GM21619 (cell line): ENCODE data around the gene BANK1.
"Not testable (repeated sequence)": the region's sequence is repeated elsewhere in the genome, so short reads cannot be mapped to it uniquely, and the experiment has no call there.

ENCODE experiments used
- ATAC-seq: cut with Tn5 transposase; IDR thresholded peaks from one replicate; pipeline ENCODE4 v1.9.1; 2021; ENCODE audit not compliant: unreplicated experiment

Gene BANK1

DNA sequence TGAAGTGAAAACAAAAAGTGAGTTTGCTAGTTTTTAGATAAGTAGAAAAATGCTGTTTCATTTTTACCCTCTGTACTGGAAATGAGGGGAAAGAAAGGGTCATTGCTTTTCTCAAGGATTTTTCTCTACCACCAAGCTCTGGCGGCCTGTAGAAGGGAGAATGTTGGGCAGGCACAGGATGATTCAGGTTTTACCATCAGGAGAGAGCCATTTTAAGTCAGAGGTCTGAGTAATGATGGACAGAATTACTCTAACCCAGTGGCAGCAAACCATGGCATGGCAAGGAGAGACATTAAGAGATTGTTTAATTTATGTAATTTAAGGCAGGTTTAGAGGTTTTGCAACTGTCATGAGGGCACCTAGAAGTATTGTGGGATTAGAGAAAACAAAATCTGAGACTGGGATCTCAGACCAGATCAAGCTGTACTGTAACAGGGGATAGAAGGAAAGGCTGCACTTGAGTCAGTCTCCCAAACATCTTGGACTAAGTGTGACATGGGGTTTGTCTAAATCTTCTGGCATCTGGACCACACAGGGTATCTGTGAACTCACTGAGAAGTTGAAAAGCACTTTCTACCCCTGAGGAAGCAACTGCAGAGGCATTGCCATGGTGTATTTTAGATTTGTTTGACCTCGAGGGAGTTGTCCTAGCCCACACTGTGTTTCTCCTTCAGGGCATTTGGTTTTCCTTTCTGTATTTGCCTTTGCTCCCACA is 81.6 kb downstream of the BANK1 start:
- no peak for ATAC-seq

GRCh38 chr4:101885574-101885973 is 95.0 kb downstream of the BANK1 start:
- no peak for ATAC-seq

DNA sequence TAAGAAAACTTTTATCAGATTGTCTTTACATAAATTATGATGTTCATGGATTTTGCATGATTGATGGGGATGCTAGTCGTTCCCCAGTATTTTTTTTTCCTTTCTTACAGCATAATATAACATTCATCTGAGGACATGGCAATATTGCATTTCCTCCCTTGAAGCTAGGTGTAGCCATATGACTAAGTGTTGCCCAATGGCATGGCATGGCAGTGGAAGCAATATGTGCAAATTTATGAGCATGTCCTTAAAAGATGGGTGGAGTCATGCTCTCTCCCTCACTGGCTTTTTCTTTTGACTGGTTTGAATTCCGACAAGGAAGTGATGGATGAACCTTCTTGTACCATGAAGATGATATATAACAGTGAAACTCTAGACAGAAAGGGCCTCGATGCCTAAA is 96.3 kb downstream of the BANK1 start:
- no peak for ATAC-seq

GRCh38 chr4:101888472-101888871 is 97.9 kb downstream of the BANK1 start:
- no peak for ATAC-seq

DNA sequence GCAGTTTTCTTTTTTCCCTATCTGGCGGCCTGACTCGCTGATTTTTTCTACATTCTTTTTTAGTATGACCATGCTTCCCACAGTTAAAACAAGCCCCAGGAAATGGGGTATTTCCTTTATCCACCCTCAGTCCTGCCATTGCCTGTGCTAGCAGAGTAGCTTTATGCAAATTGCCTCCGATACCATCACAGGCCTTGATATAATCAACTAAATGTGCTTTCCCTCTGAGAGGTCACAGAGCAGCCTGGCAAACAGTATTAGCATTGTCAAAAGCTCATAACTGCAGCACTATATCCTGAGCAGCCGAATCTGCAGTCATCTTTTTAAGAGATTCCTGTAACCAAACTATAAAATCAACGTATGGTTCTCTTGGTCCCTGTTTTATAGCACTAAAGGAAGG is 115.0 kb downstream of the BANK1 start:
- ATAC-seq, result not testable (repeated sequence)

DNA sequence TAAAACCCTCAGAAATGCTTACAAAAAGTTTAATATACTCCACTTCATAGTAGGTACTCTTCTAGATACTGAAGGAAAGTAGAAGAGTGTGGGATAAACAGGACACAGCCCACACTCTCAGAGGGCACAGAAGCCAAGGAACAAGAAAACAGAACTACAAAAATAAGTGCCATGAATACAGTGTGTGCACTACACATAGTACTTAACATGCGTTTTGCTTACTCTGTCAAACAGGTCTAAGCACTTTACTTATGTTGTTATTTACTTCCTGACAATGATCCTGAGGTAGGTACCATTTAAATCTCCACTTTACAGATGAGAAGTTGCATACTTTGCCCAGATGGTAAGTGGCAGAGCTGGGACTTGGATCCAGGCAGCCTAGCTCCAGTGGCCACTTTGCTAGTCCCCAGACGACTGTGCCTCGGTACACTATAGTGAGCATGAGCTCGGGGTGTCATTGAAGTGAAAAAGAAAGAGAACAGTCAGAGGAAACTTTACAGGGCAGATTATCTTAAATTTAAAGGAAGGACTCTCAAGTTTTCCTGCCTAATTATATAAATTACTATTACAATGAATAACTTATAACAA is 120.3 kb downstream of the BANK1 start:
- ATAC-seq, result no peak

DNA sequence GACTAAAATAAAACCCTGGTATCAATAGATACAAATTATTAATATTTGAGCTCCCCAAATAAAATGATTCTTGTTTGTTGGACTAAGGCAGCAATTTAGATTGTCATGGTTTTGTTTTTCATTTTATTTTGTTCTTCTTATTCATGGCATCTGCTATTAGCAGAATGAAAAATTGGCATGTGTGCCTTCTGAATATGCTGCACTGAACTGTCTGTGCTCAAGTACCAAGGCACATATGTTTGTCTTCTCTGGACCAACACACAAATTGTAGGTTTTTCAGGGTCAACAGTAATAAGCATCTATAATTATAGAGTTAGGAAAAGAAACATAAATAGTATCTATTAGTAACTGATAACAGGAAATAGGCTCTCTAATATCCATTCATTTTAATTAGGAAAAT is 121.1 kb downstream of the BANK1 start:
- no peak for ATAC-seq

DNA sequence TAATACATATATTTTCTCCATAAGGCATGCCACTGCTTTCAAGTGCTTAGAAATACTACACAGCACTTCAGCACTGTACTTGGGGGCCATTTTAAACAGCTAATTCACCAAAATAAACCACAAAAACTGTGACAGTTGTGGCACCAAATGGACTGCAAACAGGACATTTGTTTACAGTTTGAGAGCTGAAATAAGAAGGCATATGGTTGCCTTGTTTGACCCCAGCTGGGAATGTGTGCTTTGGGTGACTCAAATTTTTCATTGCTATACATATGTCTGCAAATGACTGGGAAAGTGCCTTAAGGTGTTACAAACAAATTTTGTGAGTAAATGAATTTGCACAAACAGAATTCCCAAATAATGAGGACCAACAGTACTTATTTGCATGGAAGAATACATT is 124.2 kb downstream of the BANK1 start:
- no peak for ATAC-seq

DNA sequence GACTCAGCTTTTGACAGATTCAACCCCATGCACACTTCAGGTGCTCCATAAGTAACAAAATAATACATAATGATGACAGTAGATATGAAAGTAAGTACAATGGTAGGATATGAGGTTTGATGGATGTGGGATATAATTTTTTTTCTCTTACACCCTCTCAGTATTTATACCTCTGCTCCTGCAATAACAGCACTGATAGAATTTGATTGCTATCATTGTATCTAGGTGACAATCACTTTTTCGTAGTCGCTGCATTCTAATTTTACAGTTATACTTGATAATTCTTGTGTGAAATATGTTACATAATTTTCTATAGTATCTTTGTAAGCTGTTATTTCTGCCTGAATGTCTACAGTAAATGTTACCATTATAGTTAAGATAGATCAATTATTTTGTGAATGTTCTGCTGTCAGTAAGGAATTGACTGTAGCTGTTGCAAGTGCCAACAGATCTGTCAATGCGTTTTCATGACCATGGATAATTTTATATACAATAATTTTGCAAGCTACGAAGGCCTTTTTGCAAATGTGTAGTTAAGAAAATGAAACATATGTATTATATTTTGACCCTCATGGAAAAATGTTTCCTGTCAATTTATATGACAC is 128.9 kb downstream of the BANK1 start:
- ATAC-seq, result no peak

- ATAC-seq, result no peak
Observed at GRCh38 chr4:101921370-101921769, 130.8 kb downstream of the BANK1 start.

GRCh38 chr4:101931619-101932018 is 141.1 kb downstream of the BANK1 start:
- no peak for ATAC-seq

GRCh38 chr4:101933855-101934254 is 143.3 kb downstream of the BANK1 start:
- no peak for ATAC-seq

DNA sequence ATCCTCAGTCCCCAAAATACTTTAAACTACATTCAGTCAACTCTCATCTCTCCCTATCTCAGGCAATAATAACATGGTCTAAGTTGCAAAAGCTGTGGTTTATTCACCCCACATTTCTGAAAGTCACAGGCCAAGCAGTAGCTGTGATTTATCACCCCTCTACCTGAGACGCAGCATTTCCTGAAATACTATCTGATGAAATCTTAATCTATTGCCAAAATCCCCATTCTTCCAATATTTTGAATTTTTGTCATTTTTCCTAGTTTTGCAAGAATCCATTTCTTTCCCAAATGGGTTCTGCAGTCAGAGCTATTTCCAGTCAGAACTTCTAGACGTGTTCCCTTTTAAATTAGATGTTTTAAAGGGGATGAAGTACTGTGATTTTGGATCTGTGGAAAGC is 148.3 kb downstream of the BANK1 start:
- no peak for ATAC-seq

DNA sequence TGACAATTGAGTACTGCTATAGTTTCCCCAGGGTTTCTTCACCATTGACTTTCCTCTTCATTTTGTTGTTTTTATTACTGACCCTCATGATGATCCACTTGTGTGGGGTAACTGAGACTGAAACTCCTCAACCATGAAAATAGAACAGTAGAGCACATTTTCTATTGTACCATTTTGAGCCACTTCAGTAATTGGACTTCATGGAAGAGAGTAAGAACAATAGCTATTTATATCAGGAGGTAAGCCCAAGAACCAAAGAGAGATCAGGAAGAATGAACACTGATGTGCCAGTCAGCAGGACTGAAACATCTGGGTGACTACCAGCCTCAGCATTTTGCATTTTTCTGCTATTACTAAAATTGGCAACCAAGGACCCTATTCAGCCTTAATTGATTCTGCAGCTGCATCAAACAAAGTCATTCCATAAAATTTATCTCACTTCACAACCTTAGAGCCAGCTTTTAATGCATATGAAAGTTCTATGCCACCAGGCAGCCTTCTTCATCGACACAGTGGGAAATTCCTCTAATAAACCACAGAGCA is 151.4 kb downstream of the BANK1 start:
- ATAC-seq, result no peak

DNA sequence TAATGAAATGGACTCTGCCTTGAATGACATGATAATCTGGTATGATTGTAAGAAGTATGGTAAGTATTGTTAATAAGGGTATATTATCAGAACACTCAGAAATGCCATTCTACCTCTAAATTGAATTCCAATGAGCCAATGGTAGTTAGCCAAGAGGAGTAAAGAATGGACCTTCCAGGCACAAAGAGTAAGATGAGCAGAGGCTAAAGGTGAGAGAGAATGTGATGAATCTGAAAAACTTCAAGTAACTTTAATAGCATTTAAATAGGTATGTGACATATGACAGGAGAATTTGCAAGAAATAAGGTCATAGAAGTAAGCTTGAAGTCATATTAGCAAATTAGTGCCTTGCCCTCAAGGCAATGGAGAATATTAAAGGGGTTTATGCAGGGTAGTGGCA is 152.4 kb downstream of the BANK1 start:
- no peak for ATAC-seq

DNA sequence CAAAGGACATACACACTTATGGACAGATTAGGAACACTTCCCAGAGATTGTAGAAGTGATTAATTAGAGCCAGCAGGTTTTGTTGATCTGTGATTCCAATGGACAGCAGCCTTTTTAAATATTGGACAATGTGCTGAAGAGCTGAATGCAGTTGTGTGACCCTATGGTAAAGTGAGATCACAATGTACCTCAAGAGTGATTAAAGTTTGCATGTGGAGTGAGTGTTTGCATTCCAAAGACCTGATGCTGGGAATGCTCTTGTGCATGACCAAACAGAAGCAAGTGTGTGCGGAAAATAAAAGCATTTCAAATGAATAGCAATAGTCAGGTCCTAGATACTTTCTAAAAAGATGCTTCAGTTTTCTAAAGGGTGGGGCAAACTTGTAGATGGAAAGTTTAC is 154.1 kb downstream of the BANK1 start:
- ATAC-seq, result no peak

DNA sequence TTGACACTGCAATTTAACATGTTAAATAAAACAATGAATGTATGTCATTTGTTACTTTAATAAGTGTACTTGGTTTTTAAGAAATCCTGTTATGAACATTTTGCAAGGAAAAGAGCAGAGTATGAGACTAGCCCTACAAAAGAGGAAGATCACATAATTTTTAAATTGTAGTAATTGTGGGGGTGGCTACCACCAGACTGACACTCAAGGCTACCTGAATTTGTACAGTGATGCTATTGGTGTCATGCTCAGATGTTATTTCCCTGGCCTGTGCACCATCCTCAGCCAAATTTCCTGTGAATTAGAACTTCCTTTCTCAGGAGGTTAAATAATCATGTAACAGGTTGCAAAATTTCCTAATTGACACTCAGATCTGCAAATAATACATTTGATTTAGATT is 157.5 kb downstream of the BANK1 start:
- no peak for ATAC-seq

DNA sequence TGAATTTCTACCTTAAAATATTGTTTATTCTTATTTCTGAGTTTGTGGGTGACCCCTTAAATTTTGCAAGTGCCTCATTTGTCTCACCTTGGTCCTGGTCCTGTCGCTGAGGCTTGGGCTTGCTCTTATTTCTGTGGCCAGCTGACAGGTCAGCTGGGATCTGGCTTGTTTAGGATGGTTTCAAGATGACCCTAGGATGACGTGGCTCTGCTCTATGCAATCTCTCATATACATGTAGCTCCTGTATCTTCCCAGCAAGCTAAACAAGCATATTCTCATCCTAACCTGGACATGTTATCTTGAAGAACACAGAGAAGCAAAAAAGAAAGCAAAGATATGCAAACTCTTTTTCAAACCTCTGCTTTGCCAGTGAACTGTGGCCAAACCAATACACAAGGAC is 158.4 kb downstream of the BANK1 start:
- no peak for ATAC-seq

- ATAC-seq, result no peak
Observed at GRCh38 chr4:101950258-101950979, 159.9 kb downstream of the BANK1 start.

GRCh38 chr4:101952985-101953384 is 162.5 kb downstream of the BANK1 start:
- no peak for ATAC-seq

DNA sequence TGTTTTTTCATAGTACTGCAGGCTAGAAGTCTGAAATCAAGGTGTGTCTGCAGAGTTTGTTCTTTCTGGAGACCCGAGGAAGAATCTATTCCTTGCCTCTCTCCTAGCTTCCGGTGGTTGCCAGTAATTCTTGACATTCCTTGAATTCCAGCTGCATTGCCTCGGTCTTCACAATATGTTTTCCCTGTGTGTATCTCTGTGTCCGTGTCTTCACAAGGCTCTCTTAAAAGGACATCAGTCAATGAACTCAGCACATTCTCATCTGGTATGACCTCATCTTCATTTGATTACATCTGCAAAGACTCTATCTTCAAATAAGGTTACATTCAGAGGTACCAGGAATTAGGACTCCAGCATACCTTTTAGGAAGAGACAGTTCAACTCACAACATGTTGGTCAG is 163.4 kb downstream of the BANK1 start:
- ATAC-seq, result no peak

DNA sequence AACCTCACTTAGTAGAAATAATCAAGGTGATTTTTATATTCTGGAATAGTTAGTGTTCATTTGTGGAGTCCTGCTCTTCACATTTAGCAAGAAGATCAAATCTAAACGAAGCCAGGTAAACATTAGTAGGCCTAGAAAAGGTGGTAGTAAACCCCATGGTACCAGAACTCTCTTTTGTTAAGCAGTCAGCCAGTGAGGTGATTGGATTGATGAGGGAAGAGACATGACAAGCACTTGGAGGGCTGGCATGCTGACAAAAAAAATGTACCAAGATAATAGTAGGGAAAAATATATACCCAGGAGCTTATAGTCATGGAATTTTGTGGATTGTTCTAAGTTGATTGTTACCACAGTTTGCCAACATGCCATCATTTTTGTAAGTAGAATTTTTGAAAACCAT is 163.8 kb downstream of the BANK1 start:
- ATAC-seq, result no peak
